Limb (tissue), 2 donors: ENCODE data around the gene ST8SIA6.
"Not testable (repeated sequence)": the region's sequence is repeated elsewhere in the genome, so short reads cannot be mapped to it uniquely, and the experiment has no call there.

ENCODE experiments used
- DNase-seq, 2 donors: peaks; one replicate each; pipeline ENCODE4 v3.0.0-alpha.2; 2016; ENCODE audit errors: extremely low spot score in 2 of 2

Gene ST8SIA6

GRCh38 chr10:17348501-17349349 is 105.7 kb downstream of the ST8SIA6 start:
- DNase-seq: peak; percentile 64 to 72

GRCh38 chr10:17348011-17348500 is 106.3 kb downstream of the ST8SIA6 start:
- no peak for DNase-seq

GRCh38 chr10:17344206-17344605 is 110.2 kb downstream of the ST8SIA6 start:
- no peak for DNase-seq

GRCh38 chr10:17343118-17343517 is 111.3 kb downstream of the ST8SIA6 start:
- DNase-seq: no peak

GRCh38 chr10:17340144-17340829 is 114.1 kb downstream of the ST8SIA6 start:
- no peak for DNase-seq

- no peak for DNase-seq
Measured at GRCh38 chr10:17335065-17335464, 119.3 kb downstream of the ST8SIA6 start.

GRCh38 chr10:17330501-17330900 is 123.9 kb downstream of the ST8SIA6 start:
- DNase-seq: no peak

- DNase-seq: no peak
Measured at GRCh38 chr10:17326377-17326776, 128.0 kb downstream of the ST8SIA6 start.

- DNase-seq: not testable (repeated sequence)
Measured at GRCh38 chr10:17321957-17322356, 132.4 kb downstream of the ST8SIA6 start.

GRCh38 chr10:17316488-17317170 is 137.8 kb downstream of the ST8SIA6 start:
- no peak for DNase-seq

- DNase-seq: no peak
Measured at GRCh38 chr10:17309435-17309834, 145.0 kb downstream of the ST8SIA6 start.

- no peak for DNase-seq
Measured at GRCh38 chr10:17307123-17307522, 147.3 kb downstream of the ST8SIA6 start.

- DNase-seq: no peak
Measured at GRCh38 chr10:17292375-17292774, 162.0 kb downstream of the ST8SIA6 start.

GRCh38 chr10:17290226-17290625 is 164.2 kb downstream of the ST8SIA6 start:
- DNase-seq: no peak

GRCh38 chr10:17289763-17290162 is 164.6 kb downstream of the ST8SIA6 start:
- DNase-seq: no peak

GRCh38 chr10:17286562-17287550 is 167.5 kb downstream of the ST8SIA6 start:
- no peak for DNase-seq

GRCh38 chr10:17282311-17282710 is 172.1 kb downstream of the ST8SIA6 start:
- no peak for DNase-seq

GRCh38 chr10:17278607-17279240 is 175.7 kb downstream of the ST8SIA6 start:
- DNase-seq: no peak

- DNase-seq: no peak
Measured at GRCh38 chr10:17276756-17277424, 177.5 kb downstream of the ST8SIA6 start.

- DNase-seq: no peak
Measured at GRCh38 chr10:17273403-17273802, 181.0 kb downstream of the ST8SIA6 start.
